ENCODE data around the gene ALCAM. TPM values are rescaled to one million over a fixed set of nuclear protein-coding genes. Genes with fewer than 3 reads are reported as not detected.

Gene ALCAM
- polyA plus RNA-seq, 4 donors = 9.2 to 27.9 (median 12.5) TPM

GRCh38 chr3:105518203-105518602, 151.5 kb downstream of the ALCAM start:
- Histone ChIP-seq H3K27ac (ENCODE audit: low read depth in 1 of 3, low read length in 2 of 3) (no peak overlapping the region), H3K27me3 (ENCODE audit: control insufficient read depth in 3 of 3, insufficient read depth in 3 of 3, low read length in 3 of 3) (no peaks in the 10 kb centered on the region), H3K4me1 (ENCODE audit: control insufficient read depth in 3 of 3, insufficient read depth in 2 of 3, low read depth in 1 of 3, low read length in 2 of 3) (no peaks in the 10 kb centered on the region), H3K36me3 (ENCODE audit: control insufficient read depth in 3 of 3, insufficient read depth in 2 of 3, low read depth in 1 of 3, low read length in 3 of 3) (no peaks in the 10 kb centered on the region), H3K9me3 (ENCODE audit: control insufficient read depth in 2 of 2, insufficient read depth in 1 of 2, low read depth in 1 of 2, low read length in 1 of 2) (no peaks in the 10 kb centered on the region), H3K4me3 (ENCODE audit: low read depth in 1 of 3, low read length in 3 of 3) (no peak overlapping the region)
- peak; percentile 55 for FAIRE-seq
- no peak for DNase-seq

GRCh38 chr3:105518806-105519418, 152.2 kb downstream of the ALCAM start:
- Histone ChIP-seq H3K27me3 (ENCODE audit: control insufficient read depth in 3 of 3, insufficient read depth in 3 of 3, low read length in 3 of 3) (no peaks in the 10 kb centered on the region), H3K4me1 (ENCODE audit: control insufficient read depth in 3 of 3, insufficient read depth in 2 of 3, low read depth in 1 of 3, low read length in 2 of 3) (no peaks in the 10 kb centered on the region), H3K27ac (ENCODE audit: low read depth in 1 of 3, low read length in 2 of 3) (no peak overlapping the region), H3K4me3 (ENCODE audit: low read depth in 1 of 3, low read length in 3 of 3) (no peak overlapping the region), H3K36me3 (ENCODE audit: control insufficient read depth in 3 of 3, insufficient read depth in 2 of 3, low read depth in 1 of 3, low read length in 3 of 3) (no peaks in the 10 kb centered on the region), H3K9me3 (ENCODE audit: control insufficient read depth in 2 of 2, insufficient read depth in 1 of 2, low read depth in 1 of 2, low read length in 1 of 2) (no peaks in the 10 kb centered on the region)
- peak; percentile 61 to 72 for DNase-seq
- FAIRE-seq = peak; percentile 71
- WGBS, 3 donors = 1 to 3% (median 2%) methylated on average over 4 of the region's 4 CpGs

- no peak for FAIRE-seq
- H3K27me3 ChIP-seq (ENCODE audit: control insufficient read depth in 3 of 3, insufficient read depth in 3 of 3, low read length in 3 of 3) = no peaks in the 10 kb centered on the region
- no peak overlapping the region for H3K4me3 ChIP-seq (ENCODE audit: low read depth in 1 of 3, low read length in 3 of 3)
- H3K36me3 ChIP-seq (ENCODE audit: control insufficient read depth in 3 of 3, insufficient read depth in 2 of 3, low read depth in 1 of 3, low read length in 3 of 3) = no peaks in the 10 kb centered on the region
- no peak for DNase-seq
- no peaks in the 10 kb centered on the region for H3K9me3 ChIP-seq (ENCODE audit: control insufficient read depth in 2 of 2, insufficient read depth in 1 of 2, low read depth in 1 of 2, low read length in 1 of 2)
- no peaks in the 10 kb centered on the region for H3K4me1 ChIP-seq (ENCODE audit: control insufficient read depth in 3 of 3, insufficient read depth in 2 of 3, low read depth in 1 of 3, low read length in 2 of 3)
- WGBS, 3 donors = 76 to 81% (median 78%) methylated on average over 2 of the region's 2 CpGs
- no peak overlapping the region for H3K27ac ChIP-seq (ENCODE audit: low read depth in 1 of 3, low read length in 2 of 3)
Measured at GRCh38 chr3:105521770-105522169, 155.1 kb downstream of the ALCAM start.

- H3K4me3 ChIP-seq (ENCODE audit: low read depth in 1 of 3, low read length in 3 of 3) = no peak overlapping the region
- H3K36me3 ChIP-seq (ENCODE audit: control insufficient read depth in 3 of 3, insufficient read depth in 2 of 3, low read depth in 1 of 3, low read length in 3 of 3) = no peaks in the 10 kb centered on the region
- H3K27ac ChIP-seq (ENCODE audit: low read depth in 1 of 3, low read length in 2 of 3) = no peak overlapping the region
- H3K9me3 ChIP-seq (ENCODE audit: control insufficient read depth in 2 of 2, insufficient read depth in 1 of 2, low read depth in 1 of 2, low read length in 1 of 2) = no peaks in the 10 kb centered on the region
- WGBS, 3 donors = 97 to 100% (median 97%) methylated on average over 1 of the region's 1 CpG
- DNase-seq (peak in 1 of 2 donors; percentile 6), FAIRE-seq (no peak)
- H3K4me1 ChIP-seq (ENCODE audit: control insufficient read depth in 3 of 3, insufficient read depth in 2 of 3, low read depth in 1 of 3, low read length in 2 of 3) = no peaks in the 10 kb centered on the region
- no peaks in the 10 kb centered on the region for H3K27me3 ChIP-seq (ENCODE audit: control insufficient read depth in 3 of 3, insufficient read depth in 3 of 3, low read length in 3 of 3)
Measured at GRCh38 chr3:105523501-105523900, 156.8 kb downstream of the ALCAM start.

- H3K9me3 ChIP-seq (ENCODE audit: control insufficient read depth in 2 of 2, insufficient read depth in 1 of 2, low read depth in 1 of 2, low read length in 1 of 2) = no peaks in the 10 kb centered on the region
- no peaks in the 10 kb centered on the region for H3K27me3 ChIP-seq (ENCODE audit: control insufficient read depth in 3 of 3, insufficient read depth in 3 of 3, low read length in 3 of 3)
- no peak for FAIRE-seq
- no peak overlapping the region for H3K27ac ChIP-seq (ENCODE audit: low read depth in 1 of 3, low read length in 2 of 3)
- H3K4me1 ChIP-seq (ENCODE audit: control insufficient read depth in 3 of 3, insufficient read depth in 2 of 3, low read depth in 1 of 3, low read length in 2 of 3) = no peaks in the 10 kb centered on the region
- WGBS, 3 donors = 63 to 80% (median 75%) methylated on average over 4 of the region's 4 CpGs
- H3K4me3 ChIP-seq (ENCODE audit: low read depth in 1 of 3, low read length in 3 of 3) = no peak overlapping the region
- DNase-seq = peak in 1 of 2 donors; percentile 17
- H3K36me3 ChIP-seq (ENCODE audit: control insufficient read depth in 3 of 3, insufficient read depth in 2 of 3, low read depth in 1 of 3, low read length in 3 of 3) = no peaks in the 10 kb centered on the region
Measured at GRCh38 chr3:105525531-105525930, 158.8 kb downstream of the ALCAM start.

- Histone ChIP-seq H3K9me3 (ENCODE audit: control insufficient read depth in 2 of 2, insufficient read depth in 1 of 2, low read depth in 1 of 2, low read length in 1 of 2) (no peaks in the 10 kb centered on the region), H3K4me3 (ENCODE audit: low read depth in 1 of 3, low read length in 3 of 3) (no peak overlapping the region), H3K36me3 (ENCODE audit: control insufficient read depth in 3 of 3, insufficient read depth in 2 of 3, low read depth in 1 of 3, low read length in 3 of 3) (no peaks in the 10 kb centered on the region), H3K27ac (ENCODE audit: low read depth in 1 of 3, low read length in 2 of 3) (no peak overlapping the region), H3K4me1 (ENCODE audit: control insufficient read depth in 3 of 3, insufficient read depth in 2 of 3, low read depth in 1 of 3, low read length in 2 of 3) (no peaks in the 10 kb centered on the region), H3K27me3 (ENCODE audit: control insufficient read depth in 3 of 3, insufficient read depth in 3 of 3, low read length in 3 of 3) (no peaks in the 10 kb centered on the region)
- DNase-seq (no peak), FAIRE-seq (no peak)
- WGBS, 3 donors = 67 to 88% (median 71%) methylated on average over 4 of the region's 4 CpGs
Measured at GRCh38 chr3:105526360-105527111, 159.8 kb downstream of the ALCAM start.

GRCh38 chr3:105527535-105527934, 160.8 kb downstream of the ALCAM start:
- Histone ChIP-seq H3K4me3 (ENCODE audit: low read depth in 1 of 3, low read length in 3 of 3) (no peak overlapping the region), H3K4me1 (ENCODE audit: control insufficient read depth in 3 of 3, insufficient read depth in 2 of 3, low read depth in 1 of 3, low read length in 2 of 3) (no peaks in the 10 kb centered on the region), H3K36me3 (ENCODE audit: control insufficient read depth in 3 of 3, insufficient read depth in 2 of 3, low read depth in 1 of 3, low read length in 3 of 3) (peaks cover 0 to 2% (median 0%) of the 10 kb centered on the region in 3 donors), H3K9me3 (ENCODE audit: control insufficient read depth in 2 of 2, insufficient read depth in 1 of 2, low read depth in 1 of 2, low read length in 1 of 2) (no peaks in the 10 kb centered on the region), H3K27ac (ENCODE audit: low read depth in 1 of 3, low read length in 2 of 3) (no peak overlapping the region), H3K27me3 (ENCODE audit: control insufficient read depth in 3 of 3, insufficient read depth in 3 of 3, low read length in 3 of 3) (no peaks in the 10 kb centered on the region)
- FAIRE-seq (no peak), DNase-seq (no peak)

GRCh38 chr3:105527949-105528348, 161.2 kb downstream of the ALCAM start:
- Histone ChIP-seq H3K27ac (ENCODE audit: low read depth in 1 of 3, low read length in 2 of 3) (no peak overlapping the region), H3K4me3 (ENCODE audit: low read depth in 1 of 3, low read length in 3 of 3) (no peak overlapping the region), H3K4me1 (ENCODE audit: control insufficient read depth in 3 of 3, insufficient read depth in 2 of 3, low read depth in 1 of 3, low read length in 2 of 3) (no peaks in the 10 kb centered on the region), H3K36me3 (ENCODE audit: control insufficient read depth in 3 of 3, insufficient read depth in 2 of 3, low read depth in 1 of 3, low read length in 3 of 3) (peaks cover 0 to 2% (median 0%) of the 10 kb centered on the region in 3 donors), H3K27me3 (ENCODE audit: control insufficient read depth in 3 of 3, insufficient read depth in 3 of 3, low read length in 3 of 3) (no peaks in the 10 kb centered on the region), H3K9me3 (ENCODE audit: control insufficient read depth in 2 of 2, insufficient read depth in 1 of 2, low read depth in 1 of 2, low read length in 1 of 2) (no peaks in the 10 kb centered on the region)
- FAIRE-seq = no peak
- DNase-seq = no peak
- 34 to 49% (median 48%) methylated on average over 3 of the region's 3 CpGs for WGBS, 3 donors

Measured in small intestine (tissue), 7 donors.